Neural progenitor cell (in vitro differentiated cells): ENCODE measurements around the gene PLEKHF1. TPM values are rescaled to one million over a fixed set of nuclear protein-coding genes. Genes with fewer than 3 reads are reported as not detected.

Experiments used
- DNase-seq: peaks from one replicate; pipeline ENCODE4 v3.0.0-alpha.2; 2016; ENCODE audit warnings: low spot score
- H2AFZ ChIP-seq: fragments of 200-600 bp; sonication (generic); replicated peaks from 2 replicates; pipeline ENCODE4 v1.6.1; 2016; ENCODE audit warnings: antibody characterized with exemption
- H3F3A ChIP-seq: fragments of 200-600 bp; sonication (generic); 2 replicates; pipeline ENCODE4 v1.6.1; 2016; ENCODE audit warnings: antibody characterized with exemption, low read depth
- H3K27ac ChIP-seq: fragments of 200-600 bp; sonication (generic); 2 replicates; pipeline ENCODE4 v1.5.1; 2016; ENCODE audit warnings: mild to moderate bottlenecking
- H3K27me3 ChIP-seq: fragments of 200-600 bp; sonication (generic); 2 replicates; pipeline ENCODE4 v1.6.1; 2016; ENCODE audit warnings: mild to moderate bottlenecking, moderate library complexity
- H3K36me3 ChIP-seq: fragments of 200-600 bp; sonication (generic); 2 replicates; pipeline ENCODE4 v1.5.1; 2016
- H3K4me1 ChIP-seq: fragments of 200-600 bp; sonication (generic); 2 replicates; pipeline ENCODE4 v1.6.1; 2016; ENCODE audit warnings: mixed run types
- H3K4me2 ChIP-seq: fragments of 200-600 bp; sonication (generic); 2 replicates; pipeline ENCODE4 v1.6.1; 2016
- H3K4me3 ChIP-seq: fragments of 200-600 bp; sonication (generic); 2 replicates; pipeline ENCODE4 v1.5.1; 2016
- H3K79me2 ChIP-seq: fragments of 200-600 bp; sonication (generic); 2 replicates; pipeline ENCODE4 v1.6.1; 2016; ENCODE audit warnings: low read depth
- H3K9ac ChIP-seq: fragments of 200-600 bp; sonication (generic); 2 replicates; pipeline ENCODE4 v1.6.1; 2016
- H3K9me3 ChIP-seq: fragments of 200-600 bp; sonication (generic); 2 replicates; pipeline ENCODE4 v1.5.1; 2016; ENCODE audit warnings: low read depth
- H4K20me1 ChIP-seq: fragments of 200-600 bp; sonication (generic); 2 replicates; pipeline ENCODE4 v1.6.1; 2016; ENCODE audit warnings: low read depth
- H3K27ac Mint-ChIP-seq: 3 replicates; pipeline ENCODE4 v1.8.0; 2021; ENCODE audit warnings: mixed read lengths
- H3K27me3 Mint-ChIP-seq: 2 replicates; pipeline ENCODE4 v1.8.0; 2022; ENCODE audit warnings: low read depth, mild to moderate bottlenecking, inconsistent platforms, moderate library complexity, mixed read lengths; ENCODE audit not compliant: insufficient read depth
- H3K36me3 Mint-ChIP-seq: 3 replicates; pipeline ENCODE4 v1.8.0; 2021; ENCODE audit warnings: mixed read lengths
- H3K4me1 Mint-ChIP-seq: 3 replicates; pipeline ENCODE4 v1.8.0; 2021; ENCODE audit warnings: mixed read lengths
- H3K4me3 Mint-ChIP-seq: 3 replicates; pipeline ENCODE4 v1.8.0; 2021; ENCODE audit warnings: mild to moderate bottlenecking, moderate library complexity, mixed read lengths
- H3K9me3 Mint-ChIP-seq: 3 replicates; pipeline ENCODE4 v1.8.0; 2020; ENCODE audit warnings: mixed read lengths
- CTCF ChIP-seq: fragments of 200-600 bp; sonication (generic); IDR thresholded peaks from 2 replicates; pipeline ENCODE4 v1.5.1; 2017; ENCODE audit warnings: antibody characterized with exemption, mild to moderate bottlenecking
- EZH2 ChIP-seq: fragments of 200-600 bp; sonication (generic); IDR thresholded peaks from 2 replicates; pipeline ENCODE4 v1.6.1; 2017; ENCODE audit warnings: antibody characterized with exemption, mild to moderate bottlenecking, moderate library complexity
- EZH2phosphoT487 ChIP-seq: fragments of 200-600 bp; sonication (generic); IDR thresholded peaks from 2 replicates; pipeline ENCODE4 v1.6.1; 2017; ENCODE audit warnings: antibody characterized with exemption
- total RNA-seq: library from RNA; depleted of rRNA; stranded (reverse); fragments of >200 nt; gene quantifications from 2 replicates; pipeline ENCODE4 v1.2.3, GENCODE V29; 2015; ENCODE audit warnings: low replicate concordance

The PLEKHF1 gene
- total RNA-seq, 1 donor from 2014 or later, result 1.2 TPM

- DNase-seq, result no peak
- Histone ChIP-seq H4K20me1 (peaks cover 11% of the 10 kb centered on the region), H3K9ac (no peak overlapping the region), H3K4me2 (no peak overlapping the region), H3K27ac (no peak overlapping the region), H3K36me3 (no peaks in the 10 kb centered on the region), H3F3A (peaks cover 21% of the 10 kb centered on the region), H2AFZ (no peak overlapping the region), H3K27me3 (peaks cover 57% of the 10 kb centered on the region), H3K4me1 (peaks cover 13% of the 10 kb centered on the region), H3K4me3 (no peak overlapping the region), H3K79me2 (no peaks in the 10 kb centered on the region), H3K9me3 (no peaks in the 10 kb centered on the region)
- H3K9me3 Mint-ChIP-seq, result no peaks in the 10 kb centered on the region
- H3K27ac Mint-ChIP-seq, result peak overlapping the region; percentile 85
- H3K4me1 Mint-ChIP-seq, result peaks cover 39% of the 10 kb centered on the region
- H3K36me3 Mint-ChIP-seq, result no peaks in the 10 kb centered on the region
- H3K4me3 Mint-ChIP-seq, result peak overlapping the region; percentile 18
- no peak for TF ChIP-seq EZH2
- no peak for TF ChIP-seq EZH2phosphoT487
- peaks cover 21% of the 10 kb centered on the region for H3K27me3 Mint-ChIP-seq
Observed at GRCh38 chr19:29662604-29663404, 2.5 kb upstream of the PLEKHF1 start.

GRCh38 chr19:29663861-29664752, 1.2 kb upstream of the PLEKHF1 start:
- H3K4me2 ChIP-seq, result no peak overlapping the region
- no peaks in the 10 kb centered on the region for H3K9me3 ChIP-seq
- H3K27me3 ChIP-seq, result peaks cover 64% of the 10 kb centered on the region
- H3K79me2 ChIP-seq, result no peaks in the 10 kb centered on the region
- H3K27me3 Mint-ChIP-seq, result peaks cover 21% of the 10 kb centered on the region
- no peak overlapping the region for H2AFZ ChIP-seq
- no peak overlapping the region for H3K27ac ChIP-seq
- H3K4me3 Mint-ChIP-seq, result peak overlapping the region; percentile 81
- H3K27ac Mint-ChIP-seq, result no peak overlapping the region
- H3K9me3 Mint-ChIP-seq, result no peaks in the 10 kb centered on the region
- no peak overlapping the region for H3K9ac ChIP-seq
- no peak for DNase-seq
- H3F3A ChIP-seq, result peaks cover 22% of the 10 kb centered on the region
- no peaks in the 10 kb centered on the region for H3K36me3 Mint-ChIP-seq
- no peaks in the 10 kb centered on the region for H3K36me3 ChIP-seq
- H4K20me1 ChIP-seq, result peaks cover 11% of the 10 kb centered on the region
- TF ChIP-seq CTCF, result no peak
- TF ChIP-seq EZH2phosphoT487, result peak; percentile 6
- peaks cover 38% of the 10 kb centered on the region for H3K4me1 Mint-ChIP-seq
- H3K4me3 ChIP-seq, result no peak overlapping the region
- H3K4me1 ChIP-seq, result peaks cover 13% of the 10 kb centered on the region

- DNase-seq, result no peak
- no peak overlapping the region for H3K27ac Mint-ChIP-seq
- H3F3A ChIP-seq, result peaks cover 22% of the 10 kb centered on the region
- H3K27me3 ChIP-seq, result peaks cover 64% of the 10 kb centered on the region
- no peaks in the 10 kb centered on the region for H3K79me2 ChIP-seq
- H3K36me3 Mint-ChIP-seq, result peaks cover 2% of the 10 kb centered on the region
- peaks cover 13% of the 10 kb centered on the region for H3K4me1 ChIP-seq
- TF ChIP-seq EZH2phosphoT487 (no peak), CTCF (no peak), EZH2 (no peak)
- peaks cover 11% of the 10 kb centered on the region for H4K20me1 ChIP-seq
- no peaks in the 10 kb centered on the region for H3K36me3 ChIP-seq
- H3K4me3 Mint-ChIP-seq, result peak overlapping the region; percentile 81
- peaks cover 40% of the 10 kb centered on the region for H3K4me1 Mint-ChIP-seq
- H3K4me3 ChIP-seq, result peak overlapping the region; percentile 67
- no peak overlapping the region for H3K9ac ChIP-seq
- H3K27ac ChIP-seq, result no peak overlapping the region
- H3K4me2 ChIP-seq, result peak overlapping the region; percentile 89
- H3K27me3 Mint-ChIP-seq, result peaks cover 23% of the 10 kb centered on the region
- no peaks in the 10 kb centered on the region for H3K9me3 Mint-ChIP-seq
- H2AFZ ChIP-seq, result peak overlapping the region; percentile 72
- no peaks in the 10 kb centered on the region for H3K9me3 ChIP-seq
Observed at GRCh38 chr19:29664753-29665214, 477 bp upstream of the PLEKHF1 start.
